GM21576 (cell line): ENCODE results near the gene SLC37A3.
"Not testable (repeated sequence)": the region's sequence is repeated elsewhere in the genome, so short reads cannot be mapped to it uniquely, and the experiment has no call there.

Source experiments
- ATAC-seq: cut with Tn5 transposase; IDR thresholded peaks from one replicate; pipeline ENCODE4 v1.9.1; 2021; ENCODE audit warnings: mild to moderate bottlenecking, moderate library complexity; ENCODE audit not compliant: unreplicated experiment

The SLC37A3 gene

DNA sequence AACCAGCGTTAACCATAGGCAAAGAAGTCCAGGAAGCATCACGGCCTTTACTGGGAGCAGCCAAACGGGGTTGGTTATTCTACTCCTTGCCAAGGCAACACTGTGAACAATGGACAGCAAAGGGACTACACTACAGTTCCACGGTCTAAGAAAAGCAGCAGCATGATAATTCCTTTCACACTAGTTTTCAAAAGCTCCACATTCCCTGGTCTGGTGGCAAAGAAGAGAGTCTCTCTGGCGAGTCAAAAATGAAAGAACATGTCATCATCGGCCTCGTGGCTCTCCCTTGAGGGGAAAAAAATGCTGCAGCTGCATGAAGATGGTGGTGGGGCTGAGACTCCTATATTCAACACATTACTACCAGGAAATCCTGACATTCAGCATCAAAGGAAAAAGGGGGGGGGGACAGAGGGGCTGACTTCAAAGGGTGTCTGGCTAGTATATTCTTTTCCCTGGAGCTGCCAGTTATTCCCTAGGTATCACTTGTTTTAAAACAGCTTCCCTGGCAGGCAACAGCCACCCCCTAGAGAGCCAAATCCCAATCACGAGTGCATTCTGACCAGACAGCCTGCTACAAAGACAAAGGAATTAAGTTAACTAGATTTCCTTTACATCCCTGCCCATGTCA lies 49.1 kb downstream of the SLC37A3 start:
- ATAC-seq, result no peak

DNA sequence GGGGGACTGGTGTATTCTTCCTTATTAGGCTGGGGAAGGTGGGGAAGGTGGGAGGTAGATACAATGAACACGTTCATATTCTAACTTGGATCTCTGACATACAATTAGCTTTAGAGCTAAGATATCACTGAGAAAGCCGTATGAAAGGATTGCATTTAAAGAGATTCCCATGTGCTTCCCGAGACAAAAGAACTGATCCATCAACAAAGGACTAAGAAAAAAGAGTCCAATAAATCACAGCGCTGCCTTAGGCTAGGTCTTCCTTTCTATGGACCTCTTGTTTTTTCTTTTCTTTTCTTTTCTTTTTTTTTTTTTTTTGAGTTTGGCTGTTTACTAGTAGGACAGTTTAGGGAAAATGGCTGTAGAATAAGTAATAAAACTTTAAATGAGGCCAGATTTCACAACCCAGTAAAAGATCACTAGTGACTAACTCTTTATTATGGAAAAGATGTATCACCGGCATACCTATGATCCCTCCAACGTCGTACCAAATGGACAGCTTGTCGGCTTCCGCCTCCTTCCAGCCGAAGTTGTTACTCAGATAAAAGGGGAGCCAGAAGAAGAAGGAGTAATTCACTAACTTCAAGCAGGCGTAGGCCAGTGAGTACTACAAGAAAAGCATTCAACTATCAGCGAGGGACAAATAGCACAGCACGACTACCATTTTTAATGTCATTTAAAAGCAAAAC lies 50.0 kb downstream of the SLC37A3 start:
- ATAC-seq, result no peak

DNA sequence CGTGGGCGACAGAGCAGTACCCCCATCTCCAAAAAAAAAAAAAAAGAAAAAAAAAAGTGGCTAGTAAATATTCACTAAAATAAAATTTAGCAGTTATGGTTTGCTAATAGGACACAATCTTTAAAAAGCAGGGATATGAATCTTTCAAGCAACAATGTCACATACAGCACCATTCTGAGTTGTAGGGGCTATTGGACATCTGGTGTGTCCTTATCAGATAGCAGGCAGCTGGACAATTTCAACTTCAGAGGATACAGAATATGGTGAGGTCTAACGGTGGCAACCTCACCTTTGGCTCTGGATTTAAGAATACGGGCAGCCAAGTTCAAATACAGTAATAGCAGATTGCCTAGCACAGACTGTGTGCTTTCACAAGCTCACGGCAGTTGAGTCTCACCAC lies 51.1 kb downstream of the SLC37A3 start:
- no peak for ATAC-seq

DNA sequence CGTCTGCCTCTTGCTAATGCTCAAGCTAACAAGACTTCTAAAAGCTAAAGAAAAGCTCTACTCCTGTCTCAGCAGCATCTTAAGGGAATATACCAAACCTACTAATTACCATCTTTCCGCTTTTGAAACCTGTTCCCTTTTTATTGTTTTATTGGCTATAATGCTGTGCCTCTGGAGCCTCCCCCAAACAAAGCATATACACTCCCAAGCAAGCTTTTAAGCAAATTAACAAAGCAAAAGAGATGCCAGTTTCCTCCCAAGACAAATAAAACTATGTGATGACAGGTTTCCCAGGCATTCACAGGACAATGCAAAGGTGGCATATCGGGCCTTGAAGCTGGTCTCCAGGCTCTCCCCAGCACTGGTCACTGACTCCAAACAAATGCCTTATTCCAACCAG lies 52.9 kb downstream of the SLC37A3 start:
- no peak for ATAC-seq

DNA sequence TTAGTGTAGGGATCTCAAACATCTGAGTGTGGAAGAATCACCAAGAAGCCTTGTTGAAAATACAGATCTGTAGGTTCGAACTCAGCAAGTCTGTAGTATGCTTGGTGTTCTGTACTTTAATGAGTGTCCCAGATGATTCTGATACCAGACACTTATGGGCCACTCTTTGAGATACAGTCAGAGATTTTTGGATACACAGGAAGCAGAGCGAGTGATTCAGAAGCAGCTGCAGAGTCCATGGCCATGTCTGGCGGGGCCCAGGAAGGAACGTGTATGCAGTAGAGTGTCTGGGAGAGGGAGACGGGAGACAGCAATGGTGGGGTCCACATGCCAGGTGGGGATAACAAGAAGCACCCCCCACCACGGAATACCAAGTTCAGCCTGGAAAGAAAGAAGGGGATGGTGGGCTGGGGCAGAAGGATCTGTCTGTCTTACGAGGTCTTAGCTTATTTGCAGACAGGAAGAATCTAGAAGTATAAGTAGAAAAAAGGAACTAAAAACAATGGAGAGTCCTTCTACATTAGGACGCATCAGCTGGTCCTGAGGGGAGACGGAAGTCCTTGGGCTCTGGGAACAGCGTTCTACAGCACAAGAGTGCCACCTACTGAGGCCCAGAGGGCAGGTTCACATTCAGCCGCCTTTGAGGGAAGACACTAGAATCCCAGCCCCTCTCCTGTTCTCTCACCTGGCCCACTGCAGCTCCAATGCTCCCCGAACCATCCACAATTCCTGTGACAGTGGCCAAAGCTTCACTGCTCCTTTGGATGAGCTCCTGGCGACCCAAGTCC lies 55.4 kb downstream of the SLC37A3 start:
- no peak for ATAC-seq

DNA sequence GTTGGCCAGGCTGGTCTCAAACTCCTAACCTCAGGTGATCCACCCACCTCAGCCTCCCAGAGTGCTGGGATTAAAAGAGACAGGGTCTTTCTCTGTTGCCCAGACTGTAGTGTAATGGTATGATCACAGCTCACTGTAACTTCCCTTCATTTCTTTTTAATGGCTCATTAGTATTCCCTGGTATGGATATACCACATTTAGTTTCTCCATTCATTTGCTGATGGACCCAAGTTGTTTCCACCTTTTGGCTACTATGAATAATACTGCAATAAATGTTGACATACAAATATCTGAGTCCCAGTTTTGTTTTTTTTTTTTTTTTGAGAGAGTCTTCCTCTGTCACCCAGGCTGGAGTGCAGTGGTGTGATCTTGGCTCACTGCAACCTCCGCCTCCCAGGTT lies 59.4 kb downstream of the SLC37A3 start:
- not testable (repeated sequence) for ATAC-seq

DNA sequence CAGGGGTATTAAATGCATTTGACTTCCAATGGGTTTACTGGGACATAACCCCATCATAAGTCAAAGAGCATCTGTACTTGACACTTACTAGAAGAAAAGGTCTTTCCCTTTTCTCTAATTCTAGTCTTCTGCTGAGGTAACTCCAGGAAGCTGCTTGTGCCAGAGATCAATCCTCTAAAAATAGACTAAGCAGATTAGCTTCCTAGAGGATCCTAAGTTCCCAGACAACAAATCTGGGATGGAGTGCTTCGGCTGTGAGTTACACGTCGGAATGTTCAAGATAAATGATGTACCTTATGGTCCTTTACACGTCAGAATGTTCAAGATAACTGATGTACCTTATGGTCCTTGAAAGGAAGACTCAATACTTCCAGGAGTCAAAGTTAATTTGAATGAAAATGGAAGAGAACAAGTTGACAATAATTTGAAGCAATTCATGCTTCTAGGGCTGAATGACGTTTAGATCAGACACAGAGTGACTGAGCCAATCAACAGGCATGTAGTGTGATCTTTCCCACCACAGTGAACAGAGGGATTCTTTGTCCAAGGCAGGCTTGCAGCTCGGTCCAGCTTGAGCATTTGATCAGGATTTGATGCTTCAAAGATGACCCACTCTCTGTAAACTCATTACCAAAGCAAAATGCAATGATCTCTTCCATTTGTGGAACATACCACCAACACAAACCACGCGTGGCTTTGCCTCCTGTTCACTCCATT lies 63.8 kb downstream of the SLC37A3 start:
- no peak for ATAC-seq

DNA sequence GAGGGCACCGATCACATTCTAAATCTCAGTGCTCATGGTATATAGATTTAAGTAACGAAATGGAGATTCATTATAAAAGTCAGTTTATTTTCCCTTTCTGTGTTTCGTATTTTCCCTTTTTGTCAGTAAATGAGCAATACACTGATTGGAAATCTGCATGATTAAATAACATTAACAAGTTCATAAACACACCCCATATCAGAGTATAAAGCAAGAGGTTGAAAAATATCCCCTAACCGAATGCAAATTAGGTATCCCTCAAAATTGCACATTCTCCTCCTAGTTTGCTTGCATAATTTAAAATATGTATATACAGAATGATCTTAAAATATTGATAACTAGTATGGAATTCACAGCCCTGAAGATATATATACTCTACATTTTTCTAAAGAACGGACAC lies 64.6 kb downstream of the SLC37A3 start:
- no peak for ATAC-seq

DNA sequence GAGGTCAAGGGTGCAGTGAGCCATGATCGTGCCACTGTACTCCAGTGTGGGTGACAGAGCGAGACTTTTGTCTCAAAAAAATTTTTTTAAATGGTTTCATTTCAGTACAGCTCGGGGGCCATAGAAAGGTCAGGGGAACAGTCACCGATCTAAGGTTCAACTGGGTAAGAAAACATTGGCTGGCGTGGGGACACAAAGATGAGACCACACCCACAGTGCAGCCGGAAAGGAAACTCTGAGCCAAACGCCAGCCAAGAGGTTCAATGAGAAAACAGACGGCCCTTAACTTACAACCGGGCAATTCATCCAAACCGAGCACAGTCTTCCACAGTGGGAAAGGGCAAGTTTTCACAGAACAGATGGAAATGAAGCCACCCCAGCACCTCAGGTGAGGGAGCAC lies 65.1 kb downstream of the SLC37A3 start:
- ATAC-seq, result no peak

DNA sequence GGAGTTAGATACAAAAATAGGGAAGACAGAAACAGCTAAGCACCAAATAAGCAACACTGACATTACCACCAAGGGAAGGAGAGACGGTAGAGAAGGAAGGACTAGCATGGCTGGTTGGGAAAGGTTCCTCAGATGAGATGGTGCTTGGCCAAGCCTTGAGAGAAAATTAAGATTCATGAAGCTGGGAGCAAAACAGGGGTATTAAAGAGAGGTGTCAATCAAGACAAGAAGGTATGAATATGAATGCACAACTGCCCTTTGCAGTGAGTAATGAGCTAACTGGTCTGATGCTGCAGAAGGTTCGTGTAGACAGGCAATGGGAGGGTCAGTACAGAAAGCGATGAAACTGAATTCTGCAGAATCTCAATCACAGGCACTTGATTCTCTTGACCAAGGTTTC lies 67.7 kb downstream of the SLC37A3 start:
- ATAC-seq, result no peak

DNA sequence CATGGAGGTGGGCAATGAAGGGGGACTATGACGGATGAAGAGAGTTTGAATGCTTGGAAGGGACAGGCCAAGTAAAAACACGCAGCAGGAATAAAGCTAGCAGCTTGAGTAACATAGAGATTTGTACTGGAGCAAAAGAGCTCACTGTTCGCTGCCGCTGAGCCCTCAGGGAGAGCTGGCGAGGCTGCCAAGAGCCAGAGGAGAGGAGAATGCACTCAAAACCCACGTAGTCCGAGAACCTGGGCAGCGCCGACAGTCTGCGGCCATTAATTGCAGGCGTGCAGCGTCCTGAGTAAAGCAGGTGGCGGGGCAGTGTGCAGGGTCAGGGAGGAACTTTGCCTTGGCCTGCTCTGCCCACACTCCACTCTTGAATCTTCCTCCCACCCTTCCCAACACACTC lies 68.2 kb downstream of the SLC37A3 start:
- ATAC-seq, result no peak

DNA sequence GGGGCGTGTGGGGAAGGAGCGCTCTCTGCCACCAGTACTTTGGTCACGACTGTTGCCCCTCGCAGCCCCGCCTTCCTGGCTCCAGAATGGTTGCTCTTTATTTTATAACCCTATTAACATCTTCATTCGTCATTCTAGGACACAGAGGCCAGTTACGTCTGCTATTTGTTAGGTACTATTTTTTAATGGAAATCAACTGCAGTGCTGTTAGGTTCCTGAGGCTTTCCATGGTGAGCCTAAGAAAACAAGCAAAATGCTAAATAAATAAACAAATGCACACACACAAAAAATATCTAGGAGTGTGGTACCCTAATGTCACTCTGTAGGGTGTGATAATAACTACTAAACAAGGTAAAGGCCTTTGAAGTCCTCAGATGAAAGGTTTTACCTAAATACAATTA lies 71.1 kb downstream of the SLC37A3 start:
- ATAC-seq, result no peak

DNA sequence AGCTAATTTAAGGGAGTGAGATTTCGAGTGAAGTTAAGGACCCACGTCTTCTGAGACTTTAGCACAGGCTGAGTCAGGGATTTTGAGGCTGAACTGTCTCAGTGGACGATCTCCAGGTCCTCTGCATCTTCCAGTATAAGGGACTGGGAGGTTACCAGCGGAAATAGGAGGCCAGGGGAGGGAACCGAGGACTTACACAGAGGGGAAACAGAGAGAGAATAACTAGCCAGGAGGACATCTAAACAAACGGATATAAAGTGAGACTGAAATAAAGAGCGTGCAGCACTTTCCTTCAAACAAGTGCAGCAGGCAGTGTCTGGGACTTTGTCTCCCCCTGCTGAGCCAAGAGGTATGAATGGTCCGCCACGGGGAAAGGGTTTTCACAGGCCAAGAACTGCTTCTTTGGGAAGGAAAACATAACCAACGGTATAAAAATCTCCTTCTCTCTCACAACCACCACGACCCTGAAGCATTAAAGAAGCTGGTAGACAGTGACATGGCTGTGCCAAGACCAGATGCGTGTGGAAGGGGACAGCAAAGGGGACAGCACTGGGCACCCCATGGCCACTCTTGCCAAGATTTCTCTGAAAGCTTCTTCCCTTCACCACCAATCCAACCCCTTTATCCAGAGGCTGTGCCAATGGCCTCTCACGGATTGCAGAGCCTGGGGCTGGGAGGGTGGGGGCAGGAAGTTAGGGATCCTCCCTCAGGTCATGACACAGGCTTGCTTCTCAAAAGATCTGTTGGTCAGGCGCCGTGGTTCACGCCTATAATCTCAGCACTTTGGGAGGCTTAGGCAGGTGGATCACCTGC lies 72.0 kb downstream of the SLC37A3 start:
- ATAC-seq, result no peak

DNA sequence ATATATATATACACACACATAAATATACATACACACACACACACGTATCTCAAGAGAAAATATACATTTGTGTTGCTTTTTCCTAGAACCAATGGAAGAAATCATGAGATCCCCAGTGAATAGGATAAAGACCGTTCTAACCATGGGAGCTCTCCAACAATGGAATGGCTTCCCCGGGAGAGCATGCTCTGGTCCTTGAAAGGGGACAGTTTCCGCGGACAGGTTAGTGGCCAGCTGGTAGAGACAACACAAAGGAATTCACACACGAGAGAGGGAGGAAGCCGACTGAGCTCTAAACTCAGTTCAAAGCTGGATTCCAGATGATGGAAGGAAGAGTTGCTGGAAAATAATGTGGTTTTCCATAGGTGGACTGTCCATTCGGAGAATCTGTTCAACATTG lies 72.7 kb downstream of the SLC37A3 start:
- no peak for ATAC-seq

DNA sequence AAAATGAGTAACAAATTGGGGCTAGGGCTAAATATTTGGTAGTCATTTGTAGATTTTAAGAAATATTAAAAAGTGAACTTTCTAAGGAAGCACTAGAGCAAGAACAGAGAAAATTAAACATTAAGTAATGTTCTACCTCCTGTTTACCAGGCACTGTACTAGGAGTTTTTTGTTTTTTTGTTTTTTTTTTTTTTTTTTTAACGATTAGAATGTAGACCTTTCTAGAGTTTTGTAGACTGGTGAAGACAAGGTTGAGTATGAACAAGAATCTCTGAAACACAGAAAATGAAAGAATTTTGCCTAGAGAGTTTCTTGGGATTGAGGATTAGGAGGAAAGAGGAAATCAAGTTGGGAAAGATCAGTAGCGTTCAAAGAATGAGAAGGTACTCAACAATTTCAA lies 73.6 kb downstream of the SLC37A3 start:
- ATAC-seq, result no peak

DNA sequence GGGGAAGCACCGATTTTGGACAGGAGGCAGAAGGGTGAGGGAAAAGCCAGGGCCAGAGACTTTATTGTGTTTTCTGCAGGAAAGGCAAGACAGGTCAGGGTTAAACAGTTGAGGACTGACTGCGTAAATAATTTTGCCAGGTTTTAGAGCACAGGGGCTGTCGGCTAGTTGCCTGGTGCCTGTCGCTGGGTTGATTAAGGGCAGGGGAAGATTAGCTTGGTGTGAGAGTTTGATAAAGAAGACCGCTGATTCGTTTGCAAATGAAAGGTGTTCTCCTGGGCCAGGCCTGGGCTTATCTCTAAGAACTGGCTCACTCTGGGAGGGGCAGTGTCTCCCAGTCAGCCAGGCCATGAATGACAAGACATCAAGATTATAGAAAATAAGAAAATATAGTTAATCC lies 75.6 kb downstream of the SLC37A3 start:
- ATAC-seq, result no peak

DNA sequence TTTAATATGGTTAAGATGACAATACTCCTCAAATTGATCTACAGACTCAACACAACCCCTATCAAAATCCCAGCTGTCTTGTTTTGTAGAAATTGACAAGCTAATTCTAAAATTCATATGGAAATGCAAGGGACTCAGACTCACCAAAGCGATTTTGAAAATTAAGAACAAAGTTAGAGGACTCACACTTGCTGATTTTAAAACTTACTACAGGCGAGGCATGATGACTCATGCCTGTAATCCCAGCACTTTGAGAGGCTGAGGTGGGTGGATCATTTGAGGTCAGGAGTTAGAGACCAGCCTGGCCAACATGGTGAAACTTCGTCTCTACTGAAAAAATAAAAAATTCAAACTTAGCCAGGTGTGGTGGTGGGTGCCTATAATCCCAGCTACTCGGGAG lies 78.3 kb downstream of the SLC37A3 start:
- not testable (repeated sequence) for ATAC-seq

DNA sequence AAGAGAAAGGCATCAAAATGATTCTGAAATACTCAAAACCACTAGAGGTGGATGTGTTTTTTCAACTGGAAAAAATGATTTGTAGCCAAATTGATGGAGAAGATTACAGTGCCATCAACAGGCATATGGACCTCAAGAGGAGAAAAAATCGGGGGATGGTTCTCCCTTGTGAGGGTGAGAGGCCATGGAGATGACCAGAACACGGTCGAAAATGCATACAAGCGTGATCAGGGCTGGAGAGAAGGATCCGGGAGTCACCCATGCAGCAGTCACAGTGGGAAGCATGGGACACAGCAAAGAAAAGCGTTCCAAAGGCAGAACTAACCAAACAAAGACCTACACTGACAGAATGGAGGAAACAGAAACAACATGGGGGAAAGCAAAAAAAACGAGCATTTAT lies 80.3 kb downstream of the SLC37A3 start:
- ATAC-seq, result no peak

DNA sequence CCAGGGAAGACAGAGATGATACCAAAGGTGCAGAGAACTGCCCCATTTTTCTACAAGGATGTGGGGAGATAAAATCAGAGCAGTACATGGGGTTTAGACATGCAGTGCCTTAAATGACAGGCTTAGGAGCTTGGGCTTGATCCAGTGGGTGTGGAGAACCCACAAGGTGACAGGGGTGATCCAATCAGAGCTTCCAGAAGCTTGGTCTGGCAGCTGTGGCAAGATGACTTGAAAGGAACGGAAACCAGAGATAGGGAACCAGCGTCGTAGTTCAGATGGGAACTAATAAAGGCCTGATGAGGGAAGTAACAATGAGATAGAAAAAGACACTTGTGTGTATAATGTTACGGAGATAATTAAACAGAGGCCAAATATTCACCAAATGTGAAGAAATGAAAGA lies 80.7 kb downstream of the SLC37A3 start:
- no peak for ATAC-seq

DNA sequence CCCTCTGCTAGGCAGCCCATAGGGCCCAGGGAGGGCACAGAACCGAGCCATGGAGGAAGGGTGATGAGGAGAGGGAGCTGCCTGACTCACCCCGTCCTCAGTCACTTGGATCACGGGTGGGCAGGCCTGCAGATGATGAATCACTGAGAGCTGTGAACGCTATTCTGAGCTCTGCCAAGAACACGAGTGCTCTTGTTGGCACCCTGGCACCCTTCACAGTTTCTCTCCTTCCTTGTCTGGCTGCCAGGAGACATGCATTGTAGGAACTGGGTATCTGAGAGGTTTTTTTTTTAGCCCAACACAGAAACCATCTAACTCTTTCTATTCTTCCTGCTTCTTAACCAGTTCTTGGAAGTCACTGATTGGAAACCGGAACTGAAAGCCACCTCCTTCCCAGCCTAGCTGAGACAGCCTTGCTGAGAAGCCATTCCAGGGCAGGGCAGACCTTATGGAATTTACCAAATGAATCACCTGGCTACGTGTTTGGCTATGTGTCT lies 82.1 kb downstream of the SLC37A3 start:
- ATAC-seq, result no peak
